ENCODE measurements around the gene KLF4. TPM values are rescaled to one million over a fixed set of nuclear protein-coding genes. Genes with fewer than 3 reads are reported as not detected.

KLF4 gene
- total and polyA plus RNA-seq, 2 of the 13 experiments (the other 11 are each of a cell fraction or from before 2014, with no cell fraction given), result 0.20 to 0.37 TPM

DNA sequence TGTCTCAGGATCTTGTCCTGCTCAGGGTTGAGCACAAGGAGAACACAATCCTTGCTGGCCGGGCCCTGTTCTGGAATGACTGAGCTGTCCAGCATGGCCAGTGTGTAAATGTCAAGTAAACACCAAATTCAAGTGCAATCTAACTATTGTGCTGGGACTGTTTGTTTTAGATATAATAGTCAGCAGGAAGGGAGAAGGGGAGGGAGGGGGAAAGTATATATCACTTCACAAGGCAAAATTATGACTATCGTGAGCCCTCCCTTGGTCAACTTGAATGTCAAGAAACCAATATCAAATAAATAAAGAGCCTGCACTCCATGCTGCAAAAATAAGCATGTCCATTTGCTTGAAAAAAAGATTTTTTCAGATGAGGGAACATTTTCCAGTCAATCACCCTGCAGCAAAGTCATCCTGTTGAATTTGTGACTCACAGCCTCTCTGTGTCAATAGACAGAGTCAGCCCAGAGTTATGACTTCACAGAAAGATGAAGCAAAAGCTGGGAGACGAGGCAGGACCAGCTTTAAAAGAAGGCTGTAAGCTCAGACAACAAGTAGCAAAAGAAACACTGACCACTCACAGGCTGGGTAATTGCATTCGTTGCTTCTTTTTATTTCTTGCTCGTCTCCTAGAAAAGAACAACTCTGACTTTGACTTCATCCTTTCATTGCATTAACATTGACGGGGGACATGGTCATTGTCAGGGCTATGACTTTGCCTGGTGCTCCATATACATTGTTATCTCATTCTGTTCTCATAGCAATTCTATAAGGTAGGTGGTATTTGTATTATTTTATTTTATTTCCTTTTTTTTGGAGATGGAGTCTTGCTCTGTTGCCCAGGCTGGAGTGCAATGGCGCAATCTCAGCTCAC is 15.3 kb upstream of the KLF4 start (continued):
- TF ChIP-seq CEBPZ (IDR thresholded peaks at IDR 0.05; ENCODE audit: low read length) (no peak), KAT8 (CRISPR knock-in tag; IDR thresholded peaks at IDR 0.05) (no peak), SATB2 (CRISPR knock-in tag; IDR thresholded peaks at IDR 0.05) (no peak), NCOR1 (IDR thresholded peaks at IDR 0.05; ENCODE audit: borderline replicate concordance, low read length) (no peak), POLR2A (IDR thresholded peaks at IDR 0.05; ENCODE audit: insufficient read depth in 1 of 2, low read depth in 2 of 2, low read length in 2 of 2) (no peak), ZFP36L1 (CRISPR knock-in tag; IDR thresholded peaks at IDR 0.05) (no peak), ZNF816 (CRISPR knock-in tag; IDR thresholded peaks at IDR 0.05; ENCODE audit: borderline replicate concordance) (no peak), ZNF124 (CRISPR knock-in tag; IDR thresholded peaks at IDR 0.05) (no peak), SRSF4 (IDR thresholded peaks at IDR 0.05; ENCODE audit: low read depth, low read length, poor library complexity, severe bottlenecking) (no peak), SMARCC2 (IDR thresholded peaks at IDR 0.05) (no peak), KDM5B (CRISPR knock-in tag; IDR thresholded peaks at IDR 0.05; ENCODE audit: borderline replicate concordance) (no peak), ZNF703 (CRISPR knock-in tag; IDR thresholded peaks at IDR 0.05; ENCODE audit: borderline replicate concordance) (no peak), ZNF253 (CRISPR knock-in tag; IDR thresholded peaks at IDR 0.05; ENCODE audit: borderline replicate concordance) (no peak), HNRNPH1 (optimal IDR thresholded peaks at IDR 0.05; ENCODE audit: low read depth, low read length) (no peak), ZNF430 (CRISPR knock-in tag; IDR thresholded peaks at IDR 0.05) (no peak), NFIC (IDR thresholded peaks at IDR 0.05; ENCODE audit: low read length) (peak; percentile 31; the same call in 1 of the 2 replicates), YY1 (IDR thresholded peaks at IDR 0.05; ENCODE audit: insufficient read depth, insufficient replicate concordance, low read depth, low read length) (no peak), JUN (CRISPR knock-in tag; IDR thresholded peaks at IDR 0.05) (peak; percentile 80), POLR2G (IDR thresholded peaks at IDR 0.05; ENCODE audit: low read depth, low read length) (no peak), ZBTB8A (CRISPR knock-in tag; IDR thresholded peaks at IDR 0.05; ENCODE audit: borderline replicate concordance, low read depth) (no peak), SNAI1 (CRISPR knock-in tag; IDR thresholded peaks at IDR 0.05; ENCODE audit: borderline replicate concordance) (no peak), HBP1 (CRISPR knock-in tag; IDR thresholded peaks at IDR 0.05; ENCODE audit: low read depth) (no peak), NFKB2 (CRISPR knock-in tag; IDR thresholded peaks at IDR 0.05; ENCODE audit: borderline replicate concordance) (no peak), CHD2 (IDR thresholded peaks at IDR 0.05; ENCODE audit: low read depth, low read length) (no peak), ZNF761 (CRISPR knock-in tag; conservative IDR thresholded peaks at IDR 0.05) (no peak)
- TF ChIP-seq, protein P1, sequence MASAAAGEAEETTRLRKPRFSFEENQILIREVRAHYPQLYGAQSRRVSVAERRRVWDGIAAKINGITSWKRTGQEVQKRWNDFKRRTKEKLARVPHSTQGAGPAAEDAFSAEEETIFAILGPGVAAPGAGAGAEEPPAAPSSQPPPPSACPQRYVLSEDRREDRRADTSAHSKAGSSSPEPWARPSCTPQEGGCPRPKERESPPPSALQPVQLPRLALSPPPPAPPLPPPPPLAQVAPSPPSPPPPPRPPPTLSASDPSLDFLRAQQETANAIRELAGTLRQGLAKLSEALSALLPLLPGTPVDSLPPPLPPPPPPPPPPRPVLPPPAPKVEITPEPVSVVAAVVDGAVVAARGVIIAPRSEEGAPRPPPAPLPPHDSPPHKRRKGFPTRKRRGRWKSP (CRISPR knock-in tag; IDR thresholded peaks at IDR 0.05), result no peak

Measured in HepG2 (cell line).